Liver (tissue), 9 donors: ENCODE measurements around the gene USP26. TPM values are rescaled to one million over a fixed set of nuclear protein-coding genes. Genes with fewer than 3 reads are reported as not detected.
"Not testable (repeated sequence)": the region's sequence is repeated elsewhere in the genome, so short reads cannot be mapped to it uniquely, and the experiment has no call there.

Source experiments
- DNase-seq: peaks from one replicate; pipeline ENCODE4 v3.0.0-alpha.2; 2017; ENCODE audit warnings: low spot score
- H3K27ac ChIP-seq, 2 donors: one replicate each; pipeline ENCODE4 v1.7.0; 2013; ENCODE audit warnings: inconsistent platforms in 2 of 2, low read length in 2 of 2, control low read depth in 1 of 2, low read depth in 1 of 2, mild to moderate bottlenecking in 1 of 2
- H3K27me3 ChIP-seq, 4 donors: one replicate each; pipeline versions ENCODE4 v1.6.1 to v1.7.0; 2013; ENCODE audit warnings: low read length in 3 of 4, inconsistent platforms in 1 of 4, mild to moderate bottlenecking in 1 of 4, moderate library complexity in 1 of 4; ENCODE audit not compliant: control insufficient read depth in 4 of 4, insufficient read depth in 4 of 4
- H3K36me3 ChIP-seq, 4 donors: one replicate each; pipeline versions ENCODE4 v1.6.1 to v1.7.0; 2013; ENCODE audit warnings: low read length in 3 of 4, mild to moderate bottlenecking in 3 of 4, low read depth in 1 of 4, moderate library complexity in 1 of 4; ENCODE audit not compliant: control insufficient read depth in 4 of 4, insufficient read depth in 3 of 4
- H3K4me1 ChIP-seq, 4 donors: one replicate each; pipeline versions ENCODE4 v1.6.1 to v1.7.0; 2013; ENCODE audit warnings: low read length in 3 of 4, mild to moderate bottlenecking in 3 of 4, moderate library complexity in 1 of 4; ENCODE audit not compliant: control insufficient read depth in 4 of 4, insufficient read depth in 4 of 4
- H3K4me3 ChIP-seq, 3 donors: one replicate each; pipeline versions ENCODE4 v1.6.1 to v1.7.0; 2013; ENCODE audit warnings: low read length in 3 of 3, control low read depth in 1 of 3, low read depth in 1 of 3, mild to moderate bottlenecking in 1 of 3
- H3K9ac ChIP-seq, 2 donors: one replicate each; pipeline ENCODE4 v1.7.0; 2013; ENCODE audit warnings: low read length in 2 of 2, mild to moderate bottlenecking in 2 of 2, moderate library complexity in 2 of 2, control low read depth in 1 of 2, low read depth in 1 of 2
- H3K9me3 ChIP-seq, 4 donors: one replicate each; pipeline versions ENCODE4 v1.6.1 to v1.7.0; 2013; ENCODE audit warnings: low read length in 3 of 4; ENCODE audit not compliant: control insufficient read depth in 4 of 4
- FOXA1 ChIP-seq: IDR thresholded peaks from 2 replicates; pipeline ENCODE4 v1.6.1; 2016; ENCODE audit warnings: antibody characterized with exemption
- FOXA2 ChIP-seq: IDR thresholded peaks from 2 replicates; pipeline ENCODE4 v1.6.1; 2016; ENCODE audit warnings: antibody characterized with exemption
- JUND ChIP-seq, 2 donors: IDR thresholded peaks; 2 replicates each; pipeline ENCODE4 v1.6.1; 2016; ENCODE audit warnings: antibody characterized with exemption in 2 of 2
- NR2F2 ChIP-seq: IDR thresholded peaks from 2 replicates; pipeline ENCODE4 v1.6.1; 2016; ENCODE audit warnings: antibody characterized with exemption
- RAD21 ChIP-seq, 2 donors: IDR thresholded peaks; 2 replicates each; pipeline ENCODE4 v1.6.1; 2016; ENCODE audit warnings: antibody characterized with exemption in 2 of 2, mild to moderate bottlenecking in 2 of 2
- RXRA ChIP-seq, 2 donors: IDR thresholded peaks; 2 replicates each; pipeline ENCODE4 v1.6.1; 2017 to 2018; ENCODE audit warnings: antibody characterized with exemption in 2 of 2, mild to moderate bottlenecking in 1 of 2
- SP1 ChIP-seq: IDR thresholded peaks from 2 replicates; pipeline ENCODE4 v1.6.1; 2018; ENCODE audit warnings: antibody characterized with exemption, mild to moderate bottlenecking
- YY1 ChIP-seq: IDR thresholded peaks from 2 replicates; pipeline ENCODE4 v1.6.1; 2016; ENCODE audit warnings: antibody characterized with exemption, mild to moderate bottlenecking
- WGBS: extraction: QIAGEN DNeasy Blood & Tissue Kit; methylation state at CpG from one replicate; pipeline ENCODE4 v1.1.7; 2013; 5-methylcytosine and 5-hydroxymethylcytosine counted together
- polyA plus RNA-seq, 2 donors: library from polyadenylated mRNA; stranded (reverse) in 1 of 2; unstranded in 1 of 2; fragments of 200-250 nt in 1 of 2; fragments of >200 nt in 1 of 2; fragmentation: Nextera tagmentation in 1 of 2; extraction: Ambion mirVana in 1 of 2; gene quantifications; one replicate each; pipeline versions ENCODE4 v1.2.1 to v1.2.3, GENCODE V29; 2013 to 2015
- total RNA-seq, 2 donors: library from RNA; depleted of rRNA; stranded (reverse); fragments of >200 nt; gene quantifications; one replicate each; pipeline ENCODE4 v1.2.3, GENCODE V29; 2014
- TF ChIP-seq, protein P1 (sequence below): IDR thresholded peaks from 2 replicates; pipeline ENCODE4 v1.6.1; 2016; ENCODE audit warnings: antibody characterized with exemption, mild to moderate bottlenecking
- donor health status: healthy.
- donor health status: healthy.
- donor health status: healthy.
- donor health status: healthy.
- donor health status: healthy.

USP26 gene
- total and polyA plus RNA-seq, 4 donors = not detected

DNA sequence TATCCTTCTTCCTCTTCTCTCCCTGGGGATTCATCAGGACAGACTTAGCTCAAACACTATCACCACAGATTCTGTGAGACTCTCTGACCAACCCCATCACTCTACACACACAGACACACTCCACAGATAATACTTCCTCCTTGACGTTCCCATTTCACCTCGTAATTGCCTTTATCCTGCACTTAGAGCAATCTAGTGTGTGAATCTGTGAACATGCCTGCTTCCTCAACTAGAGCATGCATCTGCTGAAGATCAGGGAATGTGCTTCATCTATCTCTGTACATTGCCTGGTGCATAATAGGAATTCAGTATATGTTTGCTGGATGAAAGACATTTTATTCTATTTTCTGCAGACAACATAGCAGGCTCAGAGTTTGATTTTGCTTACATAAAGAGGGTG lies 113.4 kb downstream of the USP26 start:
- H3K27ac ChIP-seq = no peak overlapping the region
- 39% methylated on average over 2 of the region's 2 CpGs for WGBS
- H3K36me3 ChIP-seq = no peaks in the 10 kb centered on the region
- DNase-seq = no peak
- H3K4me3 ChIP-seq = no peak overlapping the region
- H3K27me3 ChIP-seq = peaks cover 0 to 4% (median 0%) of the 10 kb centered on the region in 4 donors
- H3K9me3 ChIP-seq = no peaks in the 10 kb centered on the region
- no peak for TF ChIP-seq FOXA1
- no peak for TF ChIP-seq RXRA (IDR thresholded peaks at IDR 0.05)
- TF ChIP-seq FOXA2 = no peak
- no peak for TF ChIP-seq JUND (IDR thresholded peaks at IDR 0.05)
- TF ChIP-seq SP1 = no peak
- TF ChIP-seq, protein P1, sequence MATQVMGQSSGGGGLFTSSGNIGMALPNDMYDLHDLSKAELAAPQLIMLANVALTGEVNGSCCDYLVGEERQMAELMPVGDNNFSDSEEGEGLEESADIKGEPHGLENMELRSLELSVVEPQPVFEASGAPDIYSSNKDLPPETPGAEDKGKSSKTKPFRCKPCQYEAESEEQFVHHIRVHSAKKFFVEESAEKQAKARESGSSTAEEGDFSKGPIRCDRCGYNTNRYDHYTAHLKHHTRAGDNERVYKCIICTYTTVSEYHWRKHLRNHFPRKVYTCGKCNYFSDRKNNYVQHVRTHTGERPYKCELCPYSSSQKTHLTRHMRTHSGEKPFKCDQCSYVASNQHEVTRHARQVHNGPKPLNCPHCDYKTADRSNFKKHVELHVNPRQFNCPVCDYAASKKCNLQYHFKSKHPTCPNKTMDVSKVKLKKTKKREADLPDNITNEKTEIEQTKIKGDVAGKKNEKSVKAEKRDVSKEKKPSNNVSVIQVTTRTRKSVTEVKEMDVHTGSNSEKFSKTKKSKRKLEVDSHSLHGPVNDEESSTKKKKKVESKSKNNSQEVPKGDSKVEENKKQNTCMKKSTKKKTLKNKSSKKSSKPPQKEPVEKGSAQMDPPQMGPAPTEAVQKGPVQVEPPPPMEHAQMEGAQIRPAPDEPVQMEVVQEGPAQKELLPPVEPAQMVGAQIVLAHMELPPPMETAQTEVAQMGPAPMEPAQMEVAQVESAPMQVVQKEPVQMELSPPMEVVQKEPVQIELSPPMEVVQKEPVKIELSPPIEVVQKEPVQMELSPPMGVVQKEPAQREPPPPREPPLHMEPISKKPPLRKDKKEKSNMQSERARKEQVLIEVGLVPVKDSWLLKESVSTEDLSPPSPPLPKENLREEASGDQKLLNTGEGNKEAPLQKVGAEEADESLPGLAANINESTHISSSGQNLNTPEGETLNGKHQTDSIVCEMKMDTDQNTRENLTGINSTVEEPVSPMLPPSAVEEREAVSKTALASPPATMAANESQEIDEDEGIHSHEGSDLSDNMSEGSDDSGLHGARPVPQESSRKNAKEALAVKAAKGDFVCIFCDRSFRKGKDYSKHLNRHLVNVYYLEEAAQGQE = no peak
- TF ChIP-seq NR2F2 = no peak
- no peak for TF ChIP-seq YY1
- no peak for TF ChIP-seq RAD21 (IDR thresholded peaks at IDR 0.05)
- H3K9ac ChIP-seq = no peak overlapping the region
- H3K4me1 ChIP-seq = no peaks in the 10 kb centered on the region

DNA sequence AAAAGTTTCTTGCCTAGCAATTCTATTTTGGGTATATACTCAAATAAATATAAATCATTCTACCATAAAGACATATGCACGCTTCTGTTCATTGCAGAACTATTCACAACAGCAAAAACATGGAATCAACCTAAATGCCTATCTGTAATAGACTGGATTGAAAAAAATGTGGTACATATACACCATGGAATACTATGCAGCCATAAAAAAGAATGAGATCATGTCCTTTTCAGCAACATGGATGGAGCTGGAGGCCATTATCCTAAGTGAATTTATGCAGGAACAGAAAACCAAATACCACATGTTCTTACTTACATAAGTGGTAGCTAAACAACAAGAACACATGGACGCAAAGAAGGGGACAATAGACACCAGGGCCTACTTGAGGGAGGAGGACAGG lies 116.9 kb downstream of the USP26 start:
- DNase-seq, H3K4me1 ChIP-seq, H3K9ac ChIP-seq, H3K27me3 ChIP-seq, H3K36me3 ChIP-seq, H3K9me3 ChIP-seq, H3K27ac ChIP-seq, H3K4me3 ChIP-seq: not testable (repeated sequence)
- WGBS = 92% methylated on average over 2 of the region's 2 CpGs

Other genes starting within 250 kb of the USP26 start
- 1 to 10 TPM in 1 of 2 donors, under 1 TPM in 1; under 0.01 to 1.4 TPM for gene HS6ST2, start 138.5 kb downstream of the USP26 start, total RNA-seq
- under 1 TPM in 1 of 2 donors, not detected in 1; 0.01 TPM for gene HS6ST2, start 138.5 kb downstream of the USP26 start, polyA plus RNA-seq
- not detected for gene TFDP3, start 121.2 kb upstream of the USP26 start, total RNA-seq
- gene TFDP3, start 121.2 kb upstream of the USP26 start, polyA plus RNA-seq = not detected